ENCODE data around the gene IPPK.
"Not testable (repeated sequence)": the region's sequence is repeated elsewhere in the genome, so short reads cannot be mapped to it uniquely, and the experiment has no call there.

The IPPK gene

GRCh38 chr9:92638621-92639101, 31.3 kb downstream of the IPPK start:
- no peak for DNase-seq (ENCODE audit: low read depth)

DNA sequence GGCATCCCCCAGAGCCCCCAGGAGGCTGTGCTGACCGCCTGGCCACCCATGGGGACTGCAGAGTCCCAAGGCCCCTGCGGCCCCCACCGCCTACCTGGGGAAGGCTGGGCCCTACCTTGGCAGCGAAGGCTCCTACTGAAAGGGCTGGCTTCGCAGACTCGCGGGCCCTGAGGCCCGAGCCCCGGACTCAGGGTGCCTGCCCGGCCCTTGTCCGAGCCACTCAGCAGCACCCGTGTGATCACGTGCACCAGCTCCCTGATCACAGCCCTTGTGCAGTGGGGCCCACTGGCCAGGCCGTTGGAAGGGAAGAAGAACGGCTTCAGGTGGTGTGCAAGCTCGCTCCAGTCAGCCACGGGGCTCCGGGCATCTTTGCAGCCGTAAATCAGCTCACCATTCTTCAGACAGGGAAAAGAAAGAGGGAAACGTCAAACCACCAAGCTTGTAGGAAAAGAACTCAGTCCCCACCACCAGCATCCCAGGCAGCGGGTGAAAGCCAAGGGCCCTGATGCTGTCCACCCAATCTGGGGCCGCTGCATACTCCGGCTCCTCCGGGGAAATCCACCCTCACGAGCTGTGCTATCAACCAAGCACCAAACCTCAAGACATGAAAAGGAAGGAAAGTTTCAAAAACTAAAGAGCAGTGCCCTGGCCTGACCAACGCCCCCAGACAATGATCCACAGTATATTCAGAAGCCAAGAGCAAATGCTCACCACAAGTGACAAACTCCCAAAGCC, 31.9 kb downstream of the IPPK start:
- no peak for DNase-seq (ENCODE audit: low read depth)

- no peak for DNase-seq (ENCODE audit: low read depth)
These were observed 32.6 kb downstream of the IPPK start for GRCh38 chr9:92637326-92637725.

- no peak for DNase-seq (ENCODE audit: low read depth)
These were observed 33.3 kb downstream of the IPPK start for GRCh38 chr9:92636627-92637026.

DNA sequence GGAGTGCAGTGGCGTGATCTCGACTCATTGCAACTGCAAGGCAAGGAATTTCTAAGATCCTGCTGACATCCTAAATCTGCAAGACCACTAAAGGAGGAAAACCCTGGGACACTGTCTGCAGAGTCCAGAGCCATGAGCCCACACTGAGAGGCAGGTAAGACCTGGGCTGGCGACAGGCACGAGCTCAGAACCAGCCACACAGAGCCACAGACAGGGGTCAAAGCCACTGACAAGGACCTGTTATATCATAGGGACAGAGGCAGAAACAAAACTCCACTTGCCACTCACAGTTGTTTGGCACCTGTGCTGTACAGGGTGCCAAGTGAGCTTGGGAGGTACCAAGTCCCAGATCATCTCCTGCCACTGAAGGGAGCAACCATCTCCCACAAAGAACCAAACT, 34.2 kb downstream of the IPPK start:
- no peak for DNase-seq (ENCODE audit: low read depth)

GRCh38 chr9:92634712-92635605, 35.0 kb downstream of the IPPK start:
- DNase-seq (ENCODE audit: low read depth): peak; percentile 56

- no peak for DNase-seq (ENCODE audit: low read depth)
These were observed 36.2 kb downstream of the IPPK start for GRCh38 chr9:92633614-92634278.

GRCh38 chr9:92632641-92633040, 37.3 kb downstream of the IPPK start:
- no peak for DNase-seq (ENCODE audit: low read depth)

- peak; percentile 2 for DNase-seq (ENCODE audit: low read depth)
These were observed 38.2 kb downstream of the IPPK start for GRCh38 chr9:92631452-92632343.

DNA sequence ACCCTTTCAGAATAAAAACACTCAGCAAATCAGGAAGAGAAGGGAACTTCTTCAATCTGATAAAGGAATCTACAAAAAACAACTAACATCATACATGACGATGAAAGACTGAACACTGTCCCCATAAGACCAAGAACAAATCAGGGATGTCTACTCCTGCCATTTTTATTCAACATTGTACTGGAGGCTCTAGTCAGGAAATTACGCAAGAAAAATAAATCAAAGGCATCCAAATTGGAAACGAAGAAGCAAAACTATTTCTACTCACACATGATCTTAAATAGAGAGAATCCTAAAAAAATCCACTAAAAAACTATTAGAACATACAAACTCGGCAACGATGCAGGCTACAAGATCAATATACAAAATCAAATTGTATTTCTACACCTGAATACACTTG, 42.3 kb downstream of the IPPK start:
- no peak for DNase-seq (ENCODE audit: low read depth)

DNA sequence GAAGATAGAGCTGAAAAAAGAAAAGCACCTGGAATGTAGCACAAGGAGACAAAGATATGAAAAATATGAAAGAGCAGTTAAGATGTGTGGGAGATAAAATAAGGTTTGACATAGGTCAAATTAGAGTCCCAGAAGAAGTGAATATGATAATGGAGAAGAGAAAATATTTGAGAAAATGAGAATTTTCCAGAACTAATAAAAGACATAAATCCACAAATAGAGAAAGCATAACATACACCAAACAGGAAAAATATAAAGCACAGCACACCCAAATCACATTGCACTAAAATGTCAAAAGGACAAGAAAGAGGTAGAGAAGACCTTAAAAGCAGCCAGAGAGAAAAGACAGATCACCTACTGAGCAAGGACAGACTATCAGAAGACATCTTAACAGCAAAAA, 43.4 kb downstream of the IPPK start:
- DNase-seq (ENCODE audit: low read depth): no peak

DNA sequence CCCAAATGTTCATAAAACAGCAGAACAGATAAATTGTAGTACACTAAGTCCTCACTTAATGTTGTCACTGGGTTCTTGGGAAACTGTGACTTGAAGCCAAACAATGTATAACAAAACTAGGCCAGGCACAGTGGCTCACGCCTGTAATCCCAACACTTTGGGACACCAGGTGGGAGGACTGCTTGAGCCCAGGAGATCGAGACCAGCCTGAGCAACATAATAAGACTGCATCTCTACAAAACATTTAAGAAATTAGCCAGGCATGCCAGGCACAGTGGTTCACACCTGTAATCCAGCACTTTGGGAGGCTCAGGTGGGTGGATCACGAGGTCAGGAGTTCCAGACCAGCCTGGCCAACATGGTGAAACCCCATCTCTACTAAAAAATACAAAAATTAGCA, 46.0 kb downstream of the IPPK start:
- DNase-seq (ENCODE audit: low read depth): not testable (repeated sequence)

GRCh38 chr9:92620845-92621244, 49.1 kb downstream of the IPPK start:
- no peak for DNase-seq (ENCODE audit: low read depth)

GRCh38 chr9:92619601-92620300, 50.2 kb downstream of the IPPK start:
- DNase-seq (ENCODE audit: low read depth): no peak

GRCh38 chr9:92618633-92619225, 51.2 kb downstream of the IPPK start:
- DNase-seq (ENCODE audit: low read depth): no peak

- DNase-seq (ENCODE audit: low read depth): no peak
These were observed 51.9 kb downstream of the IPPK start for GRCh38 chr9:92617951-92618510.

DNA sequence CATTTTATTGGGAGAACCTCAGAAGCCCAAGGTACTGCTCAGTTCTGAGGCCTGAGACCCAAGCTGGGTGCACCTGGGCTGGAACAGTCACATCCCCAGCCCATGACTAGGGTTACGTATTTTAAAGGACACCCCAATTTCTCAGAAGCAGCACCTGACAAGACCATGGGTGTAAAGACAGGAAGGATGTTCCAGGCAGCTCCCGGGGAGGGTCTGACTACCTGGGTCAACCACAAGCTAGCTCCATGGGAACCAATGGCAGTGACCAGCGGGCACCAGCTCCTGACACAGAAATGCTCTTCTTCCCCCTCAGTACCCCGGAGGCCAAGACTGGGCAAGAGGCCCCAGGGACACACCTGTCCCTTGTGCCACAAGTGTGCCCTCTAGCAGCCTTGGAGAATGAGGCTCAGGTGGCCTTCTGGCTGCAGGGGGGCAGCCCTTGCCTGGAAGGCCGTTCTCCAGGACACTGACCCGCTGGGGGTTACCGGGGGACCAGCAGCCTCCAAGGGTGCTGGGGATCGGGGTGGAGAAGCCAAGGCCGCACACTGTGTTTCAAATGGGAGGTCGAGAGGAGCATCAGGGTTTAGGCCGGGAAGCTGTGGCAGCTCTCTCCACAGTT, 52.6 kb downstream of the IPPK start:
- no peak for DNase-seq (ENCODE audit: low read depth)

- DNase-seq (ENCODE audit: low read depth): no peak
These were observed 53.2 kb downstream of the IPPK start for GRCh38 chr9:92616655-92617111.

- no peak for DNase-seq (ENCODE audit: low read depth)
These were observed 53.7 kb downstream of the IPPK start for GRCh38 chr9:92616199-92616641.

DNA sequence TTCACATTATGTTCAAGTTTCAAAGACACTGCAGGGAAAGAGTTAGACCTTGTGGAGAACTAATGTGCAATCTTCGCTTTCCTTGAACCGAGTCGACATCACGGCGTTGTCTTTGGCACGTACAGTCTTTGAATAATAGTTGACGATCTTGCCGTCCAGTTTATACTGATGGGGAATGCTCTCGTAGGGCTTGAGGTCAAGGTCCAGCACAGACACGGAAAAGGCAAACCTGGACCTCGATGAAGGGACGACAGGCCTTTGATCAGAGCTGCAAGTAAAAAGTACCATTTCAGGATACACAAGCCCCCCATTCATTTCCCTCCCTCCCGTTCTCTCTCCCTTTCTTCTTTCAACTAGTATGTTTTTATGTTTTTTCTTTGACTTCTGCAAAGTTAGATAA, 54.1 kb downstream of the IPPK start:
- no peak for DNase-seq (ENCODE audit: low read depth)

Measured in activated T-cell treated with anti-CD3 and anti-CD28 coated beads for 48 hours (primary cell).